Activated T-helper 1 cell treated with Interleukin-2 at 50 U/mL for 16 hours (primary cell): ENCODE measurements around the gene PDAP1.
"Not testable (repeated sequence)": the region's sequence is repeated elsewhere in the genome, so short reads cannot be mapped to it uniquely, and the experiment has no call there.

Experiments used
- DNase-seq: peaks from one replicate; pipeline ENCODE4 v3.0.0-alpha.2; 2020; ENCODE audit warnings: low read depth

The PDAP1 gene

GRCh38 chr7:99408379-99409191 is at the start of gene PDAP1, which contains the start of gene BUD31:
TSS of gene PDAP1 (minus strand) at chr7:99408597. CDS start at chr7:99408548, 49 bp downstream.
TSS of gene BUD31 (plus strand) at chr7:99408969. CDS start at chr7:99411093, 2,124 bp downstream.
- peak; percentile 90 for DNase-seq

GRCh38 chr7:99457650-99458493 is 49.5 kb upstream of the PDAP1 start:
- no peak for DNase-seq

- no peak for DNase-seq
These were observed 48.8 kb upstream of the PDAP1 start for GRCh38 chr7:99457050-99457649.

GRCh38 chr7:99456288-99456687 is 47.9 kb upstream of the PDAP1 start:
- DNase-seq, result no peak

GRCh38 chr7:99455874-99456273 is 47.5 kb upstream of the PDAP1 start:
- DNase-seq, result no peak

- DNase-seq, result no peak
These were observed 44.7 kb upstream of the PDAP1 start for GRCh38 chr7:99453105-99453504.

- DNase-seq, result no peak
These were observed 44.1 kb upstream of the PDAP1 start for GRCh38 chr7:99452541-99452940.

- DNase-seq, result no peak
These were observed 43.5 kb upstream of the PDAP1 start for GRCh38 chr7:99451936-99452335.

GRCh38 chr7:99449326-99449725 is 40.9 kb upstream of the PDAP1 start:
- DNase-seq, result no peak

- DNase-seq, result no peak
These were observed 40.5 kb upstream of the PDAP1 start for GRCh38 chr7:99448855-99449254.

GRCh38 chr7:99447943-99448342 is 39.5 kb upstream of the PDAP1 start:
- DNase-seq, result no peak

- DNase-seq, result no peak
These were observed 37.7 kb upstream of the PDAP1 start for GRCh38 chr7:99446096-99446495.

GRCh38 chr7:99440195-99440594 is 31.8 kb upstream of the PDAP1 start:
- no peak for DNase-seq

- peak; percentile 80 for DNase-seq
These were observed 30.4 kb upstream of the PDAP1 start, which contains the start of the genes CPSF4 and PTCD1 for GRCh38 chr7:99438573-99439480. TSS of gene CPSF4 (plus strand) at chr7:99438943. CDS start at chr7:99439083, 140 bp downstream. TSS of gene PTCD1 (minus strand) at chr7:99438798. CDS start at chr7:99435242, 3,556 bp downstream.

GRCh38 chr7:99437946-99438572 is 29.7 kb upstream of the PDAP1 start:
- no peak for DNase-seq

- no peak for DNase-seq
These were observed 24.8 kb upstream of the PDAP1 start for GRCh38 chr7:99433158-99433557.

- DNase-seq, result not testable (repeated sequence)
These were observed 23.6 kb upstream of the PDAP1 start for GRCh38 chr7:99431756-99432540.

GRCh38 chr7:99429756-99430155 is 21.4 kb upstream of the PDAP1 start:
- DNase-seq, result no peak

GRCh38 chr7:99428972-99429566 is 20.7 kb upstream of the PDAP1 start:
- no peak for DNase-seq
